H1 (cell line): Measurements from ENCODE around the gene EFHC1. TPM values are rescaled to one million over a fixed set of nuclear protein-coding genes. Genes with fewer than 3 reads are reported as not detected.
"Not testable (repeated sequence)": the region's sequence is repeated elsewhere in the genome, so short reads cannot be mapped to it uniquely, and the experiment has no call there.

Experiments
- CTCF ChIA-PET: fragments of 300-600 bp; sonication (Branson Sonifier 250); formaldehyde crosslinking; loops from one replicate; lab custom pipeline; 2021; ENCODE audit not compliant: partially characterized antibody; lab: Charles Lee
- POLR2A ChIA-PET: fragments of 300-600 bp; sonication (Branson Sonifier 250); formaldehyde crosslinking; loops from one replicate; lab custom pipeline; 2021; ENCODE audit warnings: inconsistent platforms; ENCODE audit not compliant: partially characterized antibody; lab: Charles Lee
- DNase-seq, 2 experiments: peaks; one replicate each; pipeline versions ENCODE4 v3.0.0 to v3.0.0-alpha.2; 2010 to 2022; ENCODE audit warnings: low spot score in 2 of 2, low read depth in 1 of 2, mixed read lengths in 1 of 2
- FAIRE-seq: peaks from 2 replicates; lab custom pipeline; 2011; peaks lifted over from hg19 to GRCh38; lab: Jason Lieb, UNC
- H2AFZ ChIP-seq: 2 replicates; pipeline ENCODE4 v1.8.1; 2012; ENCODE audit warnings: low read length, inconsistent platforms
- H2AK5ac ChIP-seq: 2 replicates; pipeline ENCODE4 v1.6.1; 2013; ENCODE audit warnings: low read depth, low read length
- H2BK120ac ChIP-seq: replicated peaks from 2 replicates; pipeline ENCODE3; 2013; ENCODE audit warnings: low read depth, low read length, inconsistent platforms
- H2BK12ac ChIP-seq: 2 replicates; pipeline ENCODE4 v1.6.1; 2013; ENCODE audit warnings: low read depth, low read length
- H2BK15ac ChIP-seq: 2 replicates; pipeline ENCODE4 v1.6.1; 2013; ENCODE audit warnings: low read length
- H2BK20ac ChIP-seq: 2 replicates; pipeline ENCODE4 v1.6.1; 2013; ENCODE audit warnings: low read length
- H2BK5ac ChIP-seq: 2 replicates; pipeline ENCODE4 v1.6.1; 2013; ENCODE audit warnings: low read depth, low read length
- H3K14ac ChIP-seq: 2 replicates; pipeline ENCODE4 v1.6.1; 2013; ENCODE audit warnings: inconsistent platforms; ENCODE audit not compliant: insufficient read length
- H3K18ac ChIP-seq: 2 replicates; pipeline ENCODE4 v1.6.1; 2013; ENCODE audit warnings: low read length; ENCODE audit errors: extremely low read depth
- H3K23ac ChIP-seq: 2 replicates; pipeline ENCODE4 v1.6.1; 2013; ENCODE audit warnings: inconsistent platforms; ENCODE audit not compliant: insufficient read length
- H3K23me2 ChIP-seq: 2 replicates; pipeline ENCODE4 v1.6.1; 2013; ENCODE audit warnings: low read depth, low read length
- H3K27ac ChIP-seq: 2 replicates; pipeline ENCODE4 v1.6.1; 2011; ENCODE audit warnings: low read depth, low read length, inconsistent platforms
- H3K27me3 ChIP-seq, 4 experiments: replicated peaks in 1 of 4; 1 replicate in 1 of 4; 2 replicates in 3 of 4; pipeline versions ENCODE4 v1.6.1 to v1.8.1; 2011 to 2013; ENCODE audit warnings: low read length in 3 of 4, mild to moderate bottlenecking in 3 of 4, inconsistent platforms in 2 of 4, mixed read lengths in 2 of 4, moderate library complexity in 1 of 4; ENCODE audit not compliant: control insufficient read depth in 3 of 4, insufficient read depth in 3 of 4; ENCODE audit errors: extremely low read depth in 1 of 4
- H3K36me3 ChIP-seq, 4 experiments: 2 replicates each; pipeline versions ENCODE4 v1.6.1 to v1.8.1; 2011 to 2013; ENCODE audit warnings: mild to moderate bottlenecking in 4 of 4, low read length in 3 of 4, moderate library complexity in 2 of 4, control low read depth in 1 of 4, inconsistent platforms in 1 of 4; ENCODE audit not compliant: insufficient read depth in 4 of 4, control insufficient read depth in 2 of 4
- H3K4ac ChIP-seq: replicated peaks from 2 replicates; pipeline ENCODE3; 2013; ENCODE audit warnings: low read length, low read depth, mixed read lengths, inconsistent platforms; ENCODE audit not compliant: insufficient read length
- H3K4me1 ChIP-seq, 4 experiments: replicated peaks in 1 of 4; 1 replicate in 1 of 4; 2 replicates in 3 of 4; pipeline versions ENCODE4 v1.6.1 to v1.8.1; 2011 to 2013; ENCODE audit warnings: low read length in 3 of 4, inconsistent platforms in 2 of 4, mixed read lengths in 1 of 4; ENCODE audit not compliant: insufficient read depth in 4 of 4, control insufficient read depth in 3 of 4
- H3K4me2 ChIP-seq, 2 experiments: 2 replicates each; pipeline versions ENCODE4 v1.6.1 to v1.8.1; 2011 to 2013; ENCODE audit warnings: low read depth in 2 of 2, low read length in 2 of 2, control low read depth in 1 of 2, inconsistent platforms in 1 of 2, mild to moderate bottlenecking in 1 of 2; ENCODE audit not compliant: insufficient read depth in 1 of 2
- H3K4me3 ChIP-seq, 4 experiments: fragments of 200-600, 300-600 bp in 1 of 4; sonication (generic), shearing (Covaris generic), sonication (Bioruptor Twin) in 1 of 4; 2 replicates each; pipeline versions ENCODE4 v1.5.1 to v1.8.1; 2011 to 2016; ENCODE audit warnings: low read length in 4 of 4, low read depth in 3 of 4, control low read depth in 2 of 4, inconsistent platforms in 2 of 4, mild to moderate bottlenecking in 2 of 4, mixed read lengths in 1 of 4, moderate library complexity in 1 of 4; ENCODE audit not compliant: insufficient read depth in 2 of 4; ENCODE audit errors: extremely low read depth in 1 of 4
- H3K56ac ChIP-seq: replicated peaks from 2 replicates; pipeline ENCODE3; 2013; ENCODE audit warnings: low read depth, mild to moderate bottlenecking, mixed read lengths, low read length, inconsistent platforms; ENCODE audit not compliant: insufficient read length
- H3K79me1 ChIP-seq: 2 replicates; pipeline ENCODE4 v1.6.1; 2013; ENCODE audit warnings: low read depth, low read length, control low read depth
- H3K79me2 ChIP-seq, 2 experiments: 2 replicates each; pipeline versions ENCODE4 v1.6.1 to v1.8.1; 2012 to 2013; ENCODE audit warnings: low read length in 2 of 2, mild to moderate bottlenecking in 2 of 2, inconsistent platforms in 1 of 2; ENCODE audit not compliant: insufficient read depth in 2 of 2, control insufficient read depth in 1 of 2
- H3K9ac ChIP-seq, 4 experiments: replicated peaks in 1 of 4; 1 replicate in 1 of 4; 2 replicates in 3 of 4; pipeline versions ENCODE4 v1.6.1 to v1.8.1; 2011 to 2013; ENCODE audit warnings: low read depth in 3 of 4, low read length in 3 of 4, control low read depth in 2 of 4, mild to moderate bottlenecking in 2 of 4, moderate library complexity in 2 of 4, inconsistent platforms in 1 of 4; ENCODE audit errors: extremely low read depth in 1 of 4
- H3K9me3 ChIP-seq, 2 experiments: 2 replicates each; pipeline versions ENCODE4 v1.6.1 to v1.8.1; 2012 to 2013; ENCODE audit warnings: mild to moderate bottlenecking in 2 of 2, moderate library complexity in 2 of 2, control low read depth in 1 of 2, inconsistent platforms in 1 of 2, low read depth in 1 of 2, low read length in 1 of 2, mixed read lengths in 1 of 2; ENCODE audit not compliant: insufficient read depth in 2 of 2
- H4K20me1 ChIP-seq, 2 experiments: replicated peaks in 1 of 2; 2 replicates each; pipeline versions ENCODE3 to v1.8.1; 2011 to 2013; ENCODE audit warnings: inconsistent platforms in 2 of 2, low read length in 2 of 2, mild to moderate bottlenecking in 1 of 2; ENCODE audit not compliant: insufficient read depth in 2 of 2, control insufficient read depth in 1 of 2
- H4K5ac ChIP-seq: 2 replicates; pipeline ENCODE4 v1.6.1; 2013; ENCODE audit warnings: low read length, low read depth, mixed read lengths, inconsistent platforms; ENCODE audit not compliant: insufficient read length
- H4K8ac ChIP-seq: 2 replicates; pipeline ENCODE4 v1.8.0; 2013; ENCODE audit warnings: mild to moderate bottlenecking, moderate library complexity, low read length, inconsistent platforms; ENCODE audit not compliant: insufficient read depth; ENCODE audit errors: extremely low read depth
- H4K91ac ChIP-seq: replicated peaks from 2 replicates; pipeline ENCODE3; 2013; ENCODE audit warnings: low read length, mixed read lengths, inconsistent platforms; ENCODE audit not compliant: insufficient read length
- WGBS, 2 experiments: shearing (Covaris generic) in 1 of 2; methylation state at CpG; one replicate each; pipeline versions ENCODE4 v1.1.6 to v1.1.7; 2013 to 2015; ENCODE audit warnings: low lambda C conversion rate in 2 of 2, mixed read lengths in 2 of 2, inconsistent platforms in 1 of 2, low coverage in 1 of 2, missing lambda C conversion rate in 1 of 2; ENCODE audit not compliant: insufficient replicate concordance in 2 of 2, insufficient coverage in 1 of 2, insufficient read length in 1 of 2; ENCODE audit errors: extremely low coverage in 1 of 2, missing lambda C conversion rate in 1 of 2; 5-methylcytosine and 5-hydroxymethylcytosine counted together
- polyA plus RNA-seq, 7 experiments: library from polyadenylated mRNA; depleted of rRNA in 3 of 7; stranded (reverse) in 5 of 7; unstranded in 2 of 7; fragments of >200 nt in 5 of 7; fragments of 200-250 nt in 2 of 7; gene quantifications; 1 replicate in 5 of 7; 2 replicates in 1 of 7; 4 replicates in 1 of 7; pipeline versions ENCODE4 v1.2.1 to v1.2.3, GENCODE V29; 2011 to 2013; ENCODE audit warnings: missing spikeins in 2 of 7, mixed read lengths in 2 of 7
- total RNA-seq: library from RNA; stranded (reverse); fragmentation: NEBNext Ultra II Directional; extraction: Animal tissue kit (Norgen Biotek cat#: 25700); gene quantifications from 2 replicates; pipeline ENCODE4 v1.2.1, GENCODE V29; 2021

EFHC1 gene
- total and polyA plus RNA-seq, 2 of the 8 experiments (the other 6 are each of a cell fraction or from before 2014, with no cell fraction given): 10.5 to 16.4 TPM

DNA sequence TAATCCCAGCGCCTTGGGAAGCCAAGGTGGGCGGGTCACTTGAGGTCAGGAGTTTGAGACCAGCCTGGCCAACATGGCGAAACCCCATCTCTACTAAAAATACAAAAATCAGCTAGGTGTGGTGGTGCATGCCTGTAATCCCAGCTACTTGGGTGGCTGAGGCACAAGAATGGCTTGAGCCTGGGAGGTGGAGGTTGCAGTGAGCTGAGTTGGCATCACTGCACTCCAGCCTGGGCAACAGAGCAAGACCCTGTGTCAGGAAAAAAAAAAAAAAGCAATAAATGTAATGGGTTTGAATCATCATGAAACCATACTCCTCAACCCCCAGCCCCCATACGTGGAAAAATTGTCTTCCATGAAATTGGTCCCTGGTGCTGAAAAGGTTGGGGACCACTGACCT, 32.0 kb upstream of the EFHC1 start:
- H4K91ac ChIP-seq, H3K4me3 ChIP-seq, DNase-seq, H3K4ac ChIP-seq, H3K4me1 ChIP-seq, H3K27me3 ChIP-seq, H3K23ac ChIP-seq, H4K8ac ChIP-seq, H2BK20ac ChIP-seq, H2BK5ac ChIP-seq, H3K9ac ChIP-seq, H2AK5ac ChIP-seq, H3K14ac ChIP-seq, H2BK12ac ChIP-seq, H3K18ac ChIP-seq, H3K79me2 ChIP-seq, H3K27ac ChIP-seq, H3K23me2 ChIP-seq, H2BK120ac ChIP-seq, H3K79me1 ChIP-seq, H4K5ac ChIP-seq, H3K36me3 ChIP-seq, H2AFZ ChIP-seq, FAIRE-seq, H3K56ac ChIP-seq, H2BK15ac ChIP-seq, H4K20me1 ChIP-seq, H3K4me2 ChIP-seq, POLR2A ChIA-PET: not testable (repeated sequence)
- WGBS, 2 experiments: 72% methylated on average over 4 of the region's 4 CpGs; no CpG with 5 or more reads in 1 of the 2 experiments
- H3K9me3 ChIP-seq: peaks cover 6 to 15% of the 10 kb centered on the region in 2 experiments
- CTCF ChIA-PET: interaction anchor here (1.1 to 6.1 kb wide), 4 partner anchors 12 to 263 kb away, joined by 3 to 29 read pairs (median 12); no protein-coding TSS in a partner anchor
